Retinal pigment epithelial cell (primary cell): ENCODE measurements around the gene NRP1.
A peak's percentile ranks its signal among the peaks of the same experiment; 100 is the strongest.

ENCODE experiments used
- DNase-seq: peaks from one replicate; pipeline ENCODE4 v3.0.0-alpha.2; 2010; ENCODE audit warnings: low read depth
- H3K4me3 ChIP-seq: 2 replicates; pipeline ENCODE4 v1.5.1; 2011; ENCODE audit warnings: mild to moderate bottlenecking, low read length, control low read depth, moderate library complexity
- TF ChIP-seq, protein P1 (sequence below): conservative IDR thresholded peaks from 2 replicates; pipeline ENCODE4 v1.5.1; 2011; ENCODE audit warnings: low read depth, low read length, control low read depth, inconsistent platforms

The NRP1 gene

GRCh38 chr10:33164060-33164709 lies 170.3 kb downstream of the NRP1 start:
- H3K4me3 ChIP-seq, result no peak overlapping the region
- TF ChIP-seq, protein P1, sequence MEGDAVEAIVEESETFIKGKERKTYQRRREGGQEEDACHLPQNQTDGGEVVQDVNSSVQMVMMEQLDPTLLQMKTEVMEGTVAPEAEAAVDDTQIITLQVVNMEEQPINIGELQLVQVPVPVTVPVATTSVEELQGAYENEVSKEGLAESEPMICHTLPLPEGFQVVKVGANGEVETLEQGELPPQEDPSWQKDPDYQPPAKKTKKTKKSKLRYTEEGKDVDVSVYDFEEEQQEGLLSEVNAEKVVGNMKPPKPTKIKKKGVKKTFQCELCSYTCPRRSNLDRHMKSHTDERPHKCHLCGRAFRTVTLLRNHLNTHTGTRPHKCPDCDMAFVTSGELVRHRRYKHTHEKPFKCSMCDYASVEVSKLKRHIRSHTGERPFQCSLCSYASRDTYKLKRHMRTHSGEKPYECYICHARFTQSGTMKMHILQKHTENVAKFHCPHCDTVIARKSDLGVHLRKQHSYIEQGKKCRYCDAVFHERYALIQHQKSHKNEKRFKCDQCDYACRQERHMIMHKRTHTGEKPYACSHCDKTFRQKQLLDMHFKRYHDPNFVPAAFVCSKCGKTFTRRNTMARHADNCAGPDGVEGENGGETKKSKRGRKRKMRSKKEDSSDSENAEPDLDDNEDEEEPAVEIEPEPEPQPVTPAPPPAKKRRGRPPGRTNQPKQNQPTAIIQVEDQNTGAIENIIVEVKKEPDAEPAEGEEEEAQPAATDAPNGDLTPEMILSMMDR, result no peak
- DNase-seq, result peak; percentile 39

- H3K4me3 ChIP-seq, result no peak overlapping the region
- TF ChIP-seq, protein P1, result no peak
- DNase-seq, result no peak
These were observed 172.3 kb downstream of the NRP1 start for GRCh38 chr10:33162248-33162575.

DNA sequence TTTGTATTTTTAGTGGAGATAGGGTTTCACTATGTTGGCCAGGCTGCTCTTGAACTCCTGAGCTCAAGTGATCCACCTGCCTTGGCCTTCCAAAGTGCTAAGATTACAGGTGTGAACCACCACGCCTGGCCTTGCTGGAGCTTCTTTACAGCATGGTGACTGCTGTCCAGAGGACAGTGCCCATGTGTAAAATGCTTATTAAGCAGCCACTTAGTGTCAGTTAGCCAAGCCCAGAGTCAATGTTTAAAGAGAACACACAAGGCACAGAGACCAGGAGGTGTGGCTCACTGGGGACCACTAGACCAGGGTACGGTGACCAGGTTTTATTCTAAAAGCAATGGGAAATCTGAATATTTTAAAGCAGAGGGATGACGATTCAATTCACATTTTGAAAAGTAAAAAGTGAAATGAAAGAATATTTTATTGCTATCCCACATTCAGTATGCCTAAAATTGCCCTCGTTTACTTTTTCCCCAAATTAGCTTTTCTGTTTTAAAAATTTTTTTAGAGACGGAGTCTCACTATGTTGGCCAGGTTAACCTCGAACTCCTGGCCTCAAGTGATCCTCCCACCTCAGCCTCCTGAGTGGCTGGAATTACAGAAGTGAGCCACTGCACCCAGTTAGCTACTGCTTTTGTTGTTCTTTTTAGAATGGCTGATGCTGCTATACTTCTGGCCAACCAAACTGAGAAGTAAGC lies 172.8 kb downstream of the NRP1 start:
- no peak overlapping the region for H3K4me3 ChIP-seq
- TF ChIP-seq, protein P1, result no peak
- DNase-seq, result no peak

GRCh38 chr10:33160151-33160550 lies 174.3 kb downstream of the NRP1 start:
- DNase-seq, result no peak
- TF ChIP-seq, protein P1, result no peak
- H3K4me3 ChIP-seq, result no peak overlapping the region

- TF ChIP-seq, protein P1, result no peak
- no peak overlapping the region for H3K4me3 ChIP-seq
- DNase-seq, result no peak
These were observed 177.4 kb downstream of the NRP1 start for GRCh38 chr10:33157103-33157502.

DNA sequence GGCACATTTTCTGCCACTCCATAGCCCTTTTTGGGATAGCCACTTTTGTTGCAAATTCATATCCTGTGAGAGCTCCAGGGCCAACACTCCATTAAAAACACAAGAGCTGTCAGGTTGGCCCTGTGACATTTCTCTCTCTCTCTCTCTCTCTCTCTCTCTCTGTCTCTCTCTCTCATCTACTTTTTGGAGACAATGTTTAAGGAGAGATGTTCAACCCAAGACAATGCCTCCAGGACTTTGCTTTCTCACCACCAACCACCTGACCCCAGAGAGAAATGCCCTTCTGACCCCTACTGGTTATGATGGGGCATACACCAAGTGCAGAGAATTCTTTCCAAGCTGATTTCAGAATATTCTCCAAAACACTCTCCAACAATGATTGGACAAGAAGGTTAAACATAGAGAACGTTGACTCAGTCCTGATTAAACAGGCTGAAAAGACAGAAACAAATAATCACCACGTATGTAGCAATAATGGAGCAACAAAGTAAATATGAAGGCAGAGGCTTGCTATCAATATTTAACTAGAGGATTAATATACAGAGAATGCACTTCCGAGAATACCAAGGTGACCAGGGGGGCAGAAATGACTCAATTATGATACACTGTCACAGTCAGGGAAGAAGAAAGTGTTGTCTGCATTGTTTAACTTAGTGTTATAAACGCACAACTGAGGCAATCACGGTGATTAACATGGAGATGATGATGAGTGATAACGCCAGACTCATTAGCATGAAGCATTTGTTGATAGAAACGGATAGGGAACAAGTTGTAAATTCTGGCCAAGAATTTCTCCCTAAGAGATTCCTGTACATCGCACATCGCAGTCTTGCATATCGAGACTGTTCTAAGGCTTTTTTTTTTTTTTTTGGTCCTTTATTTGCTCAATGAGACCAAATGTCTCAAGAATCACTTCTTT lies 178.5 kb downstream of the NRP1 start:
- no peak overlapping the region for H3K4me3 ChIP-seq
- TF ChIP-seq, protein P1, result peak; percentile 78
- no peak for DNase-seq

- H3K4me3 ChIP-seq, result no peak overlapping the region
- DNase-seq, result no peak
- TF ChIP-seq, protein P1, result no peak
These were observed 179.9 kb downstream of the NRP1 start for GRCh38 chr10:33154590-33154989.
